CD4-positive, alpha-beta memory T cell (primary cell): Measurements from ENCODE around the gene C6orf136. TPM values are rescaled to one million over a fixed set of nuclear protein-coding genes. Genes with fewer than 3 reads are reported as not detected.
A peak's percentile ranks its signal among the peaks of the same experiment; 100 is the strongest.
"Not testable (repeated sequence)": the region's sequence is repeated elsewhere in the genome, so short reads cannot be mapped to it uniquely, and the experiment has no call there.

Experiments used
- CTCF ChIA-PET: fragments of 350-600 bp; sonication (Branson Sonifier 250); formaldehyde crosslinking; loops from one replicate; lab custom pipeline; 2021; ENCODE audit warnings: inconsistent platforms; ENCODE audit not compliant: partially characterized antibody; lab: Charles Lee
- POLR2A ChIA-PET: fragments of 350-600 bp; sonication (Branson Sonifier 250); formaldehyde crosslinking; loops from one replicate; lab custom pipeline; 2021; ENCODE audit not compliant: partially characterized antibody; lab: Charles Lee
- DNase-seq, 5 donors: peaks; one replicate each; pipeline versions ENCODE4 v3.0.0 to v3.0.0-alpha.2; 2020 to 2022; ENCODE audit warnings: mixed read lengths in 1 of 5
- H3K27ac ChIP-seq: one replicate; pipeline ENCODE4 v1.7.0; 2013; ENCODE audit warnings: low read depth, low read length
- H3K27me3 ChIP-seq: 2 replicates; pipeline ENCODE4 v1.7.0; 2013; ENCODE audit warnings: mild to moderate bottlenecking, low read length, moderate library complexity; ENCODE audit not compliant: insufficient read depth
- H3K36me3 ChIP-seq: 2 replicates; pipeline ENCODE4 v1.7.0; 2013; ENCODE audit warnings: mild to moderate bottlenecking, low read length, moderate library complexity; ENCODE audit not compliant: insufficient read depth
- H3K4me1 ChIP-seq: 2 replicates; pipeline ENCODE4 v1.7.0; 2013; ENCODE audit warnings: mild to moderate bottlenecking, low read length, moderate library complexity; ENCODE audit not compliant: insufficient read depth
- H3K4me3 ChIP-seq, 2 donors: one replicate each; pipeline ENCODE4 v1.7.0; 2013; ENCODE audit warnings: low read length in 2 of 2, mild to moderate bottlenecking in 1 of 2
- H3K9me3 ChIP-seq, 2 donors: one replicate each; pipeline ENCODE4 v1.7.0; 2013; ENCODE audit warnings: low read length in 2 of 2, control low read depth in 1 of 2; ENCODE audit not compliant: control insufficient read depth in 1 of 2
- H3K27ac Mint-ChIP-seq, 7 donors: one replicate each; pipeline ENCODE4 v1.8.0; 2020 to 2021; ENCODE audit warnings: mixed read lengths in 7 of 7, mild to moderate bottlenecking in 6 of 7, inconsistent platforms in 3 of 7, moderate library complexity in 3 of 7
- H3K27me3 Mint-ChIP-seq, 2 donors: one replicate each; pipeline ENCODE4 v1.8.0; 2020 to 2021; ENCODE audit warnings: mixed read lengths in 2 of 2
- H3K36me3 Mint-ChIP-seq, 2 donors: one replicate each; pipeline ENCODE4 v1.8.0; 2020 to 2021; ENCODE audit warnings: mixed read lengths in 2 of 2, inconsistent platforms in 1 of 2, mild to moderate bottlenecking in 1 of 2
- H3K4me1 Mint-ChIP-seq, 4 donors: one replicate each; pipeline ENCODE4 v1.8.0; 2020 to 2021; ENCODE audit warnings: mixed read lengths in 4 of 4, mild to moderate bottlenecking in 1 of 4
- H3K4me3 Mint-ChIP-seq, 8 donors: one replicate each; pipeline ENCODE4 v1.8.0; 2020 to 2021; ENCODE audit warnings: mixed read lengths in 8 of 8, mild to moderate bottlenecking in 7 of 8, moderate library complexity in 6 of 8, inconsistent platforms in 3 of 8
- H3K9me3 Mint-ChIP-seq, 8 donors: one replicate each; pipeline ENCODE4 v1.8.0; 2020 to 2021; ENCODE audit warnings: mixed read lengths in 8 of 8, mild to moderate bottlenecking in 5 of 8, inconsistent platforms in 3 of 8, moderate library complexity in 1 of 8
- intact Hi-C: fragments of 100-400 bp; cut with micrococcal nuclease; formaldehyde crosslinking; loops from one replicate; pipeline ENCODE4 v1.15.1; 2023
- polyA plus RNA-seq, 2 donors: library from polyadenylated mRNA; unstranded; fragments of 300-500 nt; fragmentation: Illumina TruSeq; gene quantifications; one replicate each; pipeline ENCODE4 v1.2.3, GENCODE V29; 2021
- total RNA-seq, 2 experiments: library from RNA; stranded (reverse); gene quantifications; one replicate each; pipeline ENCODE4 v1.2.3, GENCODE V29; 2021

Gene C6orf136
- total and polyA plus RNA-seq, 4 experiments from 2014 or later, result 6.2 to 35.0 (median 22.7) TPM

GRCh38 chr6:30655743-30656094, 8.8 kb downstream of the C6orf136 start:
- Mint-ChIP-seq H3K9me3 (no peaks in the 10 kb centered on the region), H3K27me3 (no peaks in the 10 kb centered on the region), H3K4me3 (no peak overlapping the region), H3K36me3 (peaks cover 56 to 81% of the 10 kb centered on the region in 2 donors), H3K27ac (peak overlapping the region in 2 of 7 donors; percentile 15 to 29), H3K4me1 (peaks cover 0 to 5% (median 0%) of the 10 kb centered on the region in 4 donors)
- Histone ChIP-seq H3K27me3 (no peaks in the 10 kb centered on the region), H3K4me1 (no peaks in the 10 kb centered on the region), H3K27ac (no peak overlapping the region), H3K9me3 (no peaks in the 10 kb centered on the region), H3K4me3 (no peak overlapping the region), H3K36me3 (peaks cover 86% of the 10 kb centered on the region)
- intact Hi-C loops, result no loop called here
- DNase-seq, result no peak
- ChIA-PET CTCF (interaction anchor here (1.1 to 1.2 kb wide), 2 partner anchors 67 to 111 kb away, joined by 4 read pairs; no protein-coding TSS in a partner anchor), POLR2A (interaction anchor here (1.1 to 3.0 kb wide), 2 partner anchors 38 to 43 kb away, joined by 3 to 8 read pairs; partner anchors contain the start of genes MRPS18B and PPP1R10)

GRCh38 chr6:30656513-30656912, 9.6 kb downstream of the C6orf136 start:
- ChIA-PET POLR2A (interaction anchor here (3.0 kb wide), 1 partner anchor 39 kb away, joined by 8 read pairs; the partner anchor contains the start of genes MRPS18B and PPP1R10), CTCF (interaction anchor here (1.1 to 1.2 kb wide), 2 partner anchors 66 to 111 kb away, joined by 4 read pairs; no protein-coding TSS in a partner anchor)
- no peak overlapping the region for H3K4me3 Mint-ChIP-seq
- no peak overlapping the region for H3K4me3 ChIP-seq
- peaks cover 0 to 3% (median 0%) of the 10 kb centered on the region in 4 donors for H3K4me1 Mint-ChIP-seq
- H3K27ac ChIP-seq, result no peak overlapping the region
- no peak overlapping the region for H3K27ac Mint-ChIP-seq
- H3K36me3 Mint-ChIP-seq, result peaks cover 54 to 79% of the 10 kb centered on the region in 2 donors
- H3K4me1 ChIP-seq, result no peaks in the 10 kb centered on the region
- H3K9me3 Mint-ChIP-seq, result no peaks in the 10 kb centered on the region
- no peaks in the 10 kb centered on the region for H3K27me3 ChIP-seq
- no peaks in the 10 kb centered on the region for H3K9me3 ChIP-seq
- intact Hi-C loops, result no loop called here
- DNase-seq, result no peak
- no peaks in the 10 kb centered on the region for H3K27me3 Mint-ChIP-seq
- peaks cover 83% of the 10 kb centered on the region for H3K36me3 ChIP-seq

GRCh38 chr6:30657454-30657853, 10.5 kb downstream of the C6orf136 start:
- no peak overlapping the region for H3K27ac ChIP-seq
- Mint-ChIP-seq H3K27me3 (no peaks in the 10 kb centered on the region), H3K9me3 (no peaks in the 10 kb centered on the region), H3K4me1 (peaks cover 0 to 3% (median 0%) of the 10 kb centered on the region in 4 donors), H3K27ac (peak overlapping the region in 3 of 7 donors; percentile 10 to 88 (median 47)), H3K36me3 (peaks cover 59 to 80% of the 10 kb centered on the region in 2 donors), H3K4me3 (no peak overlapping the region)
- no peak overlapping the region for H3K4me3 ChIP-seq
- no peaks in the 10 kb centered on the region for H3K9me3 ChIP-seq
- ChIA-PET POLR2A (interaction anchor here (3.0 kb wide), 1 partner anchor 40 kb away, joined by 8 read pairs; the partner anchor contains the start of genes MRPS18B and PPP1R10), CTCF (no interaction called here)
- H3K36me3 ChIP-seq, result peaks cover 83% of the 10 kb centered on the region
- no peak for DNase-seq
- H3K4me1 ChIP-seq, result no peaks in the 10 kb centered on the region
- intact Hi-C loops, result no loop called here
- H3K27me3 ChIP-seq, result no peaks in the 10 kb centered on the region

- H3K4me3 ChIP-seq, H3K27me3 Mint-ChIP-seq, intact Hi-C loops, H3K9me3 ChIP-seq, H3K27me3 ChIP-seq, CTCF ChIA-PET, H3K4me1 ChIP-seq, H3K4me1 Mint-ChIP-seq, H3K4me3 Mint-ChIP-seq, H3K9me3 Mint-ChIP-seq, DNase-seq, H3K27ac ChIP-seq: not testable (repeated sequence)
- H3K27ac Mint-ChIP-seq, result peak overlapping the region in 1 of 7 donors; percentile 88
- peaks cover 83% of the 10 kb centered on the region for H3K36me3 ChIP-seq
- POLR2A ChIA-PET, result interaction anchor here (3.0 kb wide), 1 partner anchor 40 kb away, joined by 8 read pairs; the partner anchor contains the start of genes MRPS18B and PPP1R10
- peaks cover 62 to 80% of the 10 kb centered on the region in 2 donors for H3K36me3 Mint-ChIP-seq
Observed at GRCh38 chr6:30657922-30658321, 11.0 kb downstream of the C6orf136 start.

- Mint-ChIP-seq H3K4me1 (peaks cover 7 to 12% (median 9%) of the 10 kb centered on the region in 4 donors), H3K27ac (no peak overlapping the region), H3K9me3 (no peaks in the 10 kb centered on the region), H3K36me3 (peaks cover 42 to 68% of the 10 kb centered on the region in 2 donors), H3K4me3 (no peak overlapping the region), H3K27me3 (no peaks in the 10 kb centered on the region)
- POLR2A ChIA-PET, result interaction anchor here (1.2 to 1.9 kb wide), 3 partner anchors 7 to 50 kb away, joined by 3 to 5 read pairs (median 4); partner anchors contain the start of genes DHX16, MRPS18B and PPP1R10
- peaks cover 52% of the 10 kb centered on the region for H3K36me3 ChIP-seq
- DNase-seq, result no peak
- no peak overlapping the region for H3K4me3 ChIP-seq
- intact Hi-C loops, result no loop called here
- H3K27me3 ChIP-seq, result no peaks in the 10 kb centered on the region
- H3K9me3 ChIP-seq, result no peaks in the 10 kb centered on the region
- CTCF ChIA-PET, result interaction anchor here (1.2 to 1.6 kb wide), 3 partner anchors 57 to 125 kb away, joined by 4 to 5 read pairs (median 5); no protein-coding TSS in a partner anchor
- no peaks in the 10 kb centered on the region for H3K4me1 ChIP-seq
- H3K27ac ChIP-seq, result no peak overlapping the region
Observed at GRCh38 chr6:30664994-30665767, 18.2 kb downstream of the C6orf136 start.

- H3K27me3 Mint-ChIP-seq, POLR2A ChIA-PET: not testable (repeated sequence)
- H3K27ac Mint-ChIP-seq, result peak overlapping the region in 1 of 7 donors; percentile 2
Observed at GRCh38 chr6:30666300-30666699, 19.4 kb downstream of the C6orf136 start.

More at GRCh38 chr6:30666300-30666699, 19.4 kb downstream of the C6orf136 start:
- H3K9me3 ChIP-seq, H3K27ac ChIP-seq, H3K27me3 ChIP-seq, H3K4me1 ChIP-seq, intact Hi-C loops, H3K4me3 ChIP-seq, H3K9me3 Mint-ChIP-seq, DNase-seq, H3K4me3 Mint-ChIP-seq: not testable (repeated sequence)
- peaks cover 54% of the 10 kb centered on the region for H3K36me3 ChIP-seq
- Mint-ChIP-seq H3K4me1 (peaks cover 15 to 23% (median 19%) of the 10 kb centered on the region in 4 donors), H3K36me3 (peaks cover 50 to 75% of the 10 kb centered on the region in 2 donors)
- CTCF ChIA-PET, result interaction anchor here (1.0 to 19.9 kb wide), 2 partner anchors 61 to 121 kb away, joined by 3 to 865 read pairs; partner anchors contain the start of genes MDC1 and TUBB
